ENCODE measurements around the gene ANGEL1.

GRCh38 chr14:76774821-76775694 is 37.6 kb downstream of the ANGEL1 start:
- TF ChIP-seq TCF12 (IDR thresholded peaks at IDR 0.05; ENCODE audit: low read depth) (no peak), CREB1 (IDR thresholded peaks at IDR 0.05; ENCODE audit: low read depth) (no peak)
